ENCODE results near the gene ATOSB. TPM values are rescaled to one million over a fixed set of nuclear protein-coding genes. Genes with fewer than 3 reads are reported as not detected.

ATOSB gene
- total RNA-seq, 1 donor, result 31.1 TPM

- peak; percentile 98 for DNase-seq (ENCODE audit: insufficient read length, low spot score, missing footprints)
- Histone ChIP-seq H3K36me3 (ENCODE audit: insufficient read depth, low read length) (peaks cover 3% of the 10 kb centered on the region), H3K4me1 (ENCODE audit: insufficient read depth, low read length) (peaks cover 60% of the 10 kb centered on the region), H3K79me2 (ENCODE audit: insufficient read depth, low read length) (peaks cover 34% of the 10 kb centered on the region), H3K4me3 (ENCODE audit: insufficient read depth, low read length) (peak overlapping the region; percentile 90), H3K9me3 (ENCODE audit: low read depth, low read length) (no peaks in the 10 kb centered on the region), H2AFZ (ENCODE audit: low read length) (peak overlapping the region; percentile 63), H4K20me1 (ENCODE audit: insufficient read depth, low read length) (peaks cover 12% of the 10 kb centered on the region), H3K27ac (ENCODE audit: low read depth, low read length) (peak overlapping the region; percentile 91), H3K27me3 (ENCODE audit: insufficient read depth, low read length) (no peaks in the 10 kb centered on the region), H3K4me2 (ENCODE audit: insufficient read depth, low read length) (peak overlapping the region; percentile 89)
- TF ChIP-seq CTCF (IDR thresholded peaks at IDR 0.05; ENCODE audit: extremely low read depth, low read depth, low read length), result no peak
Measured at GRCh38 chr9:35114113-35114839, 1.4 kb downstream of the ATOSB start.

GRCh38 chr9:35112257-35113020 is 3.2 kb downstream of the ATOSB start:
- DNase-seq (ENCODE audit: insufficient read length, low spot score, missing footprints), result peak; percentile 95
- Histone ChIP-seq H3K27me3 (ENCODE audit: insufficient read depth, low read length) (no peaks in the 10 kb centered on the region), H3K9me3 (ENCODE audit: low read depth, low read length) (no peaks in the 10 kb centered on the region), H2AFZ (ENCODE audit: low read length) (peak overlapping the region; percentile 8), H3K4me2 (ENCODE audit: insufficient read depth, low read length) (peak overlapping the region; percentile 86), H3K4me1 (ENCODE audit: insufficient read depth, low read length) (peaks cover 59% of the 10 kb centered on the region), H3K4me3 (ENCODE audit: insufficient read depth, low read length) (peak overlapping the region; percentile 65), H3K36me3 (ENCODE audit: insufficient read depth, low read length) (peaks cover 16% of the 10 kb centered on the region), H3K79me2 (ENCODE audit: insufficient read depth, low read length) (peaks cover 51% of the 10 kb centered on the region), H3K27ac (ENCODE audit: low read depth, low read length) (peak overlapping the region; percentile 90), H4K20me1 (ENCODE audit: insufficient read depth, low read length) (peaks cover 25% of the 10 kb centered on the region)
- TF ChIP-seq CTCF (IDR thresholded peaks at IDR 0.05; ENCODE audit: extremely low read depth, low read depth, low read length), result no peak

GRCh38 chr9:35111001-35111933 is 4.4 kb downstream of the ATOSB start:
- H3K36me3 ChIP-seq (ENCODE audit: insufficient read depth, low read length), result peaks cover 26% of the 10 kb centered on the region
- peaks cover 51% of the 10 kb centered on the region for H3K4me1 ChIP-seq (ENCODE audit: insufficient read depth, low read length)
- peaks cover 27% of the 10 kb centered on the region for H4K20me1 ChIP-seq (ENCODE audit: insufficient read depth, low read length)
- peak overlapping the region; percentile 40 for H2AFZ ChIP-seq (ENCODE audit: low read length)
- H3K9me3 ChIP-seq (ENCODE audit: low read depth, low read length), result no peaks in the 10 kb centered on the region
- no peaks in the 10 kb centered on the region for H3K27me3 ChIP-seq (ENCODE audit: insufficient read depth, low read length)
- H3K4me2 ChIP-seq (ENCODE audit: insufficient read depth, low read length), result peak overlapping the region; percentile 96
- H3K79me2 ChIP-seq (ENCODE audit: insufficient read depth, low read length), result peaks cover 59% of the 10 kb centered on the region
- peak; percentile 99 for DNase-seq (ENCODE audit: insufficient read length, low spot score, missing footprints)
- no peak for TF ChIP-seq CTCF (IDR thresholded peaks at IDR 0.05; ENCODE audit: extremely low read depth, low read depth, low read length)
- H3K4me3 ChIP-seq (ENCODE audit: insufficient read depth, low read length), result peak overlapping the region; percentile 94
- H3K27ac ChIP-seq (ENCODE audit: low read depth, low read length), result peak overlapping the region; percentile 90
